ENCODE data around the gene SUSD4. TPM values are rescaled to one million over a fixed set of nuclear protein-coding genes. Genes with fewer than 3 reads are reported as not detected.
"Not testable (repeated sequence)": the region's sequence is repeated elsewhere in the genome, so short reads cannot be mapped to it uniquely, and the experiment has no call there.

SUSD4 gene
- total and polyA plus RNA-seq, 2 experiments from 2014 or later: 5.6 to 8.3 TPM

DNA sequence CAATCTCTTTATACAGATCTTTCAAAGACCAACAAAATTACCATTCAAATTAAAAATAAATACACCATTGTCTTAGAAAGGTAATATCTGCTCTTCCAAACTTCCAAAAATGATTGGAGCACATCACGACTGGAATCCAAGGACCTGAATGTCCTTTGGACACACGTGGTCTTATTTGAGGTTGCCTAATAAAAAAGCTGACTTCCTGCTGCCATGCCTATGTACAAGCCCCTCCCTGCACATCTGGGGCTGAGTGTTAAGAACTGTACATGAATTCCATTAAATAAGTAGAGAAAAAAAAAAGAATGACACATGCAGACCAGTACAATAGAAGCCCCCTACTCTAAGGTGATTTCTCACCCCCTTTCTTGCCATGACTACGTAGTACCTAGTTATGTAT, 73.6 kb downstream of the SUSD4 start:
- Histone ChIP-seq H3K4me2 (no peak overlapping the region), H3K79me2 (no peaks in the 10 kb centered on the region), H2AFZ (no peak overlapping the region), H3K4me1 (ENCODE audit: insufficient read depth) (no peaks in the 10 kb centered on the region), H3K4me3 (no peak overlapping the region), H3K36me3 (replicated peaks; ENCODE audit: insufficient read depth, low read depth) (no peaks in the 10 kb centered on the region), H3K9me3 (ENCODE audit: low read depth) (no peaks in the 10 kb centered on the region), H3K27ac (no peak overlapping the region), H3K27me3 (no peaks in the 10 kb centered on the region), H3K9me2 (replicated peaks; ENCODE audit: insufficient read depth) (no peaks in the 10 kb centered on the region), H4K20me1 (ENCODE audit: insufficient read depth, poor library complexity, severe bottlenecking) (no peaks in the 10 kb centered on the region)
- TF ChIP-seq EZH2phosphoT487 (IDR thresholded peaks at IDR 0.05; ENCODE audit: low read depth, severe bottlenecking, unreplicated experiment) (no peak), EZH2 (IDR thresholded peaks at IDR 0.05; ENCODE audit: borderline replicate concordance) (no peak)
- TF ChIP-seq, protein P1, sequence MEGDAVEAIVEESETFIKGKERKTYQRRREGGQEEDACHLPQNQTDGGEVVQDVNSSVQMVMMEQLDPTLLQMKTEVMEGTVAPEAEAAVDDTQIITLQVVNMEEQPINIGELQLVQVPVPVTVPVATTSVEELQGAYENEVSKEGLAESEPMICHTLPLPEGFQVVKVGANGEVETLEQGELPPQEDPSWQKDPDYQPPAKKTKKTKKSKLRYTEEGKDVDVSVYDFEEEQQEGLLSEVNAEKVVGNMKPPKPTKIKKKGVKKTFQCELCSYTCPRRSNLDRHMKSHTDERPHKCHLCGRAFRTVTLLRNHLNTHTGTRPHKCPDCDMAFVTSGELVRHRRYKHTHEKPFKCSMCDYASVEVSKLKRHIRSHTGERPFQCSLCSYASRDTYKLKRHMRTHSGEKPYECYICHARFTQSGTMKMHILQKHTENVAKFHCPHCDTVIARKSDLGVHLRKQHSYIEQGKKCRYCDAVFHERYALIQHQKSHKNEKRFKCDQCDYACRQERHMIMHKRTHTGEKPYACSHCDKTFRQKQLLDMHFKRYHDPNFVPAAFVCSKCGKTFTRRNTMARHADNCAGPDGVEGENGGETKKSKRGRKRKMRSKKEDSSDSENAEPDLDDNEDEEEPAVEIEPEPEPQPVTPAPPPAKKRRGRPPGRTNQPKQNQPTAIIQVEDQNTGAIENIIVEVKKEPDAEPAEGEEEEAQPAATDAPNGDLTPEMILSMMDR (IDR thresholded peaks at IDR 0.05; ENCODE audit: poor library complexity): no peak
- 55% methylated on average over 3 of the region's 3 CpGs for WGBS (ENCODE audit: low lambda C conversion rate, missing lambda C conversion rate)
- DNase-seq (ENCODE audit: low spot score): no peak

GRCh38 chr1:223289621-223290020, 74.4 kb downstream of the SUSD4 start:
- Histone ChIP-seq H3K9me2 (replicated peaks; ENCODE audit: insufficient read depth) (no peaks in the 10 kb centered on the region), H3K9me3 (ENCODE audit: low read depth) (no peaks in the 10 kb centered on the region), H3K27ac (no peak overlapping the region), H3K4me3 (no peak overlapping the region), H2AFZ (no peak overlapping the region), H3K79me2 (no peaks in the 10 kb centered on the region), H3K27me3 (no peaks in the 10 kb centered on the region), H3K36me3 (replicated peaks; ENCODE audit: insufficient read depth, low read depth) (no peaks in the 10 kb centered on the region), H3K4me2 (no peak overlapping the region), H4K20me1 (ENCODE audit: insufficient read depth, poor library complexity, severe bottlenecking) (no peaks in the 10 kb centered on the region), H3K4me1 (ENCODE audit: insufficient read depth) (no peaks in the 10 kb centered on the region)
- TF ChIP-seq EZH2phosphoT487 (IDR thresholded peaks at IDR 0.05; ENCODE audit: low read depth, severe bottlenecking, unreplicated experiment) (no peak), EZH2 (IDR thresholded peaks at IDR 0.05; ENCODE audit: borderline replicate concordance) (no peak)
- TF ChIP-seq, protein P1 (IDR thresholded peaks at IDR 0.05; ENCODE audit: poor library complexity): no peak
- no peak for DNase-seq (ENCODE audit: low spot score)
- WGBS (ENCODE audit: low lambda C conversion rate, missing lambda C conversion rate): 93% methylated on average over 3 of the region's 3 CpGs

GRCh38 chr1:223288826-223289225, 75.2 kb downstream of the SUSD4 start:
- Histone ChIP-seq H3K4me1 (ENCODE audit: insufficient read depth) (no peaks in the 10 kb centered on the region), H4K20me1 (ENCODE audit: insufficient read depth, poor library complexity, severe bottlenecking) (no peaks in the 10 kb centered on the region), H3K27me3 (no peaks in the 10 kb centered on the region), H3K4me2 (no peak overlapping the region), H2AFZ (no peak overlapping the region), H3K9me2 (replicated peaks; ENCODE audit: insufficient read depth) (no peaks in the 10 kb centered on the region), H3K4me3 (no peak overlapping the region), H3K27ac (no peak overlapping the region), H3K36me3 (replicated peaks; ENCODE audit: insufficient read depth, low read depth) (no peaks in the 10 kb centered on the region), H3K9me3 (ENCODE audit: low read depth) (no peaks in the 10 kb centered on the region), H3K79me2 (no peaks in the 10 kb centered on the region)
- 94% methylated on average over 5 of the region's 5 CpGs for WGBS (ENCODE audit: low lambda C conversion rate, missing lambda C conversion rate)
- TF ChIP-seq EZH2 (IDR thresholded peaks at IDR 0.05; ENCODE audit: borderline replicate concordance) (no peak), EZH2phosphoT487 (IDR thresholded peaks at IDR 0.05; ENCODE audit: low read depth, severe bottlenecking, unreplicated experiment) (no peak)
- TF ChIP-seq, protein P1 (IDR thresholded peaks at IDR 0.05; ENCODE audit: poor library complexity): no peak
- DNase-seq (ENCODE audit: low spot score): no peak

DNA sequence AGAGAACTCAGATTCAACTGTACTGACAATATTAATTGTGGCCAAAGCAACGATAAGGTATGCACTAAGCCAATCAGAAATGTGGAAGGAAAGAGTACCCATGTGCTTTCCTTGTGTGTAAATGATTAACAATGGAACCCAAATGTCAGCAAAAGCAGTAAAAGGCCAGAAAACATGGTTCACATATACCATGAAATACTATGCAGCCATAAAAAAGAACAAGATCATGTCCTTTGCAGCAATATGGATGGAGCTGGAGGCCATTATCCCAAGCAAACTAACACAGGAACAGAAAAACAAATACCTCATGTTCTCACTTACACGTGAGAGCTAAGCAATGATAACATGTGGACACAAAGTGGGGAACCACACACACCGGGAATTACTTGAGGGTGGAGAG, 78.5 kb downstream of the SUSD4 start:
- no peak overlapping the region for H3K4me2 ChIP-seq
- no peak overlapping the region for H3K4me3 ChIP-seq
- TF ChIP-seq EZH2phosphoT487 (IDR thresholded peaks at IDR 0.05; ENCODE audit: low read depth, severe bottlenecking, unreplicated experiment) (no peak), EZH2 (IDR thresholded peaks at IDR 0.05; ENCODE audit: borderline replicate concordance) (no peak)
- TF ChIP-seq, protein P1 (IDR thresholded peaks at IDR 0.05; ENCODE audit: poor library complexity): no peak
- H3K27ac ChIP-seq: no peak overlapping the region
- no peaks in the 10 kb centered on the region for H4K20me1 ChIP-seq (ENCODE audit: insufficient read depth, poor library complexity, severe bottlenecking)
- H3K27me3 ChIP-seq: no peaks in the 10 kb centered on the region
- H3K9me2 ChIP-seq (replicated peaks; ENCODE audit: insufficient read depth): no peaks in the 10 kb centered on the region
- no peaks in the 10 kb centered on the region for H3K79me2 ChIP-seq
- H3K4me1 ChIP-seq (ENCODE audit: insufficient read depth): no peaks in the 10 kb centered on the region
- DNase-seq (ENCODE audit: low spot score): no peak
- 93% methylated on average over 3 of the region's 3 CpGs for WGBS (ENCODE audit: low lambda C conversion rate, missing lambda C conversion rate)
- H3K9me3 ChIP-seq (ENCODE audit: low read depth): no peaks in the 10 kb centered on the region
- no peak overlapping the region for H2AFZ ChIP-seq
- no peaks in the 10 kb centered on the region for H3K36me3 ChIP-seq (replicated peaks; ENCODE audit: insufficient read depth, low read depth)

DNA sequence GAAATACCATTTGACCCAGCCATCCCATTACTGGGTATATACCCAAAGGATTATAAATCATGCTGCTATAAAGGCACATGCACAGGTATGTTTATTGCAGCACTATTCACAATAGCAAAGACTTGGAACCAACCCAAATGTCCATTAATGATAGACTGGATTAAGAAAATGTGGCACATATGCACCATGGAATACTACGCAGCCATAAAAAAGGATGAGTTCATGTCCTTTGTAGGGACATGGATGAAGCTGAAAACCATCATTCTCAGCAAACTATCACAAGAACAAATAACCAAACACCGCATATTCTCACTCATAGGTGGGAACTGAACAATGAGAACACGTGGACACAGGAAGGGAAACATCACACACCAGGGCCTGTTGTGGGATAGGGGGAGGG, 80.3 kb downstream of the SUSD4 start:
- H3K27me3 ChIP-seq; H3K9me3 ChIP-seq (ENCODE audit: low read depth); H3K36me3 ChIP-seq (replicated peaks; ENCODE audit: insufficient read depth, low read depth): not testable (repeated sequence)

More for the DNA sequence above, 80.3 kb downstream of the SUSD4 start:
- H3K9me2 ChIP-seq (replicated peaks; ENCODE audit: insufficient read depth); H4K20me1 ChIP-seq (ENCODE audit: insufficient read depth, poor library complexity, severe bottlenecking); H2AFZ ChIP-seq; H3K4me1 ChIP-seq (ENCODE audit: insufficient read depth); H3K79me2 ChIP-seq; H3K4me3 ChIP-seq; DNase-seq (ENCODE audit: low spot score); H3K27ac ChIP-seq; H3K4me2 ChIP-seq: not testable (repeated sequence)
- 83% methylated on average over 3 of the region's 3 CpGs for WGBS (ENCODE audit: low lambda C conversion rate, missing lambda C conversion rate)

Measured in hepatocyte (in vitro differentiated cells).